Femur (tissue), 1 donor: ENCODE results near the gene ADAMTSL5.
"Not testable (repeated sequence)": the region's sequence is repeated elsewhere in the genome, so short reads cannot be mapped to it uniquely, and the experiment has no call there.

Experiments
- DNase-seq: peaks from one replicate; pipeline ENCODE4 v3.0.0-alpha.2; 2017

Gene ADAMTSL5

DNA sequence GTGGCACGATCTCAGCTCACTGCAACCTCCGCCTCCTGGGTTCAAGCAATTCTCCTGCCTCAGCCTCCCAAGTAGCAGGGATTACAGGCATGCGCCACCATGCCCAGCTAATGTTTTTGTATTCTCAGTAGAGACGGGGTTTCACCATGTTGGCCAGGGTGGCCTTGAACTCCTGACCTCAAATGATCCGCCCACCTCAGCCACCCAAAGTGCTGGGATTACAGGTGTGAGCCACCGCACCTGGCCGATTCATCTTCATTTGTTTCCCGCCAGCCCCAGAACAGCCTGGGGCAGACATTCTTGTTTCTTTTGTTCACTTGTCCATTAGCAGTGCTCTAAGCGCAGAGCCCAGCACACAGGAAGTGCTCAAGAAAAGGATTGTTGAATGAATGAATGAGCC, 35.8 kb downstream of the ADAMTSL5 start:
- not testable (repeated sequence) for DNase-seq

GRCh38 chr19:1475751-1476437, 36.9 kb downstream of the ADAMTSL5 start:
- DNase-seq: no peak

DNA sequence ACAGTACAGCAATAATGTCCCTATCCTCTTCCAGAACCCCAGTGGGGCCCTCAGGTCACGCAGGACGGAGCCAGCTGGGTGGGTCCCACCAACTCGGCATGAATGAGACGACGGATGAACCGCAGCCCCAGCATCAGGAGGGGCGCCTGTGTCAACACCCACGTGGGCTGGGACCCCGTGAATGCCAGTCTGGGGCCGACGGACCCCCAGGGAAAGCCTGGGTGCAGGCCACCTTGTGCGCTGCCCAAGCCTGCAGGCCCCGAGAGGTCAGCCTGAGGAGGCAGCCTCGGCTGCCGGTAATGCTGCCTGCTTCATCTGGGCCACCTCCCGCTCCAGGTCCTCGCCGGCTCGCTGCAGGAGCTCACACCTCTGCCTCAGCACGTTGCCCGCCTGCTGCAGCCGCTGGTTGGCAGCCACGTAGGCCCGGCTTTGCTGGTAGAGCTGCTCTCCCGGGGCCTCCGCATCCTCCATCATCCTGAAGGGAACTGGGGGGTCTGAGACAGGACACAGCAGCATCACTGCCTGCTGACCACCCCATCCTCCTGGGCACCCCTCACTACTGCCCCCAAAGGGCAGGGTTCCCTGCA, 38.0 kb downstream of the ADAMTSL5 start:
- no peak for DNase-seq

- no peak for DNase-seq
These were observed 38.6 kb downstream of the ADAMTSL5 start for GRCh38 chr19:1474011-1474764.

DNA sequence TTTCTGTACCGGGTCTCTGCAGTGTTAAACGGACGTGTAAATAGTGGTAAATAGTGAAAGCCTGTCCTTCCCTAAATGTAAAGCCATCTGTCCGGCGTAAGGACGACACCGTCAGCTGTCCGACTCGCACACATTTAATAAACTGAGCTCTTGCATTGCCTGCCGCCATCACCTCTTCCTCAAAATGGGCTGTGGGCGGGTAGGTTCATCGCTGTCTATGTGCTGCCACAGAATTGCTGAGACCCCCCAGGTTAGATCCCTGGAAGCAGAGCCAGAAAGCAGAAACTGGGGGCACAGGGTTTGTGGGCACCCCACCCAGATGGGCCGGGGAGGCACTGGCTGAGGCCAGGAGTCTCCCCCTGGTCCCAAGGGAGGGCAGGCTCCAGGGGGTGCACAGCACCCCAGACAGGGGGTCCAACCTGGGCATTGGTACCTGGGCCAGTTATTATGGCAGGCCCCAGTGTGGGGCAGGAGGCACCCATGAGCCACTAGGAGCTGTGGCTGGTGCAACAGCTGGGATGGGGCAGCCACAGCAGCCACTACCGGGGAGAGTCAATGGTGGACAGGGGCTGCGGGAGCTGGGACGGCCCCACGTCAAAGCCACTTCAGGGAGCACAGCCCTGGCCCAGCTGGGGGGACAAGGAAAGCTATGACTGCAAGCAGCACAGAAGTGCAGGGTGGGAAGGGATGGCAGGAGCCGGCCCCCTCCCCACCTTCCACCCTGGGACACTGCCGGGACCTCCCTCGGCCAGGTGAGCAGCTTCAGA, 39.6 kb downstream of the ADAMTSL5 start:
- no peak for DNase-seq

GRCh38 chr19:1472231-1473084, 40.4 kb downstream of the ADAMTSL5 start:
- DNase-seq: no peak

GRCh38 chr19:1471515-1472160, 41.2 kb downstream of the ADAMTSL5 start:
- DNase-seq: no peak

DNA sequence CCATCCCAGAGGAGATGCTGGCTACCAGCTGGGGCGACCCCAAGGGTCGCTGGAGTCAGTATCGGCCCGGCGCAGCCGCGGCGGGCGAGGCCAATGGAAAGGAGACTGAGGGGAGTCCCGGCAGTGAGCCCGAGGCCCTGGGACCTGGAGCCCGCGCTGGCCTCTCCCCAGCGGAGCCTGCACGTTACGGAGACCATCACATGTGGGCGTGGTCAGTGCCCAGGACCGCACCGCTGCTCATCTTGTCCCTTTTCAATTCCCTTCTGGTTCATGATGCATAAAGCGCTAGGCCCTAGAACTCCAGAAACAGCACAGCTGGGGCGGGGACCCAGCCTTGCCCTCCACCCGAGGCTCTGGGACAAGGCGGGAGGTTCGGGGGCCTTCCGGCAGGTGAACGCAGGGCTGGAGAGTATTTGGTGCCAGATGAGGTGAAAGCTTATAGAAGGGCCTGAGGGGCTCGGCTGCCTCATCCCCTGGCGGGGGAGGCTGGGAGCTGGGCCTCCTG, 41.8 kb downstream of the ADAMTSL5 start:
- no peak for DNase-seq

GRCh38 chr19:1470305-1471009, 42.4 kb downstream of the ADAMTSL5 start:
- DNase-seq: peak; percentile 75

GRCh38 chr19:1470055-1470304, 42.8 kb downstream of the ADAMTSL5 start:
- no peak for DNase-seq

DNA sequence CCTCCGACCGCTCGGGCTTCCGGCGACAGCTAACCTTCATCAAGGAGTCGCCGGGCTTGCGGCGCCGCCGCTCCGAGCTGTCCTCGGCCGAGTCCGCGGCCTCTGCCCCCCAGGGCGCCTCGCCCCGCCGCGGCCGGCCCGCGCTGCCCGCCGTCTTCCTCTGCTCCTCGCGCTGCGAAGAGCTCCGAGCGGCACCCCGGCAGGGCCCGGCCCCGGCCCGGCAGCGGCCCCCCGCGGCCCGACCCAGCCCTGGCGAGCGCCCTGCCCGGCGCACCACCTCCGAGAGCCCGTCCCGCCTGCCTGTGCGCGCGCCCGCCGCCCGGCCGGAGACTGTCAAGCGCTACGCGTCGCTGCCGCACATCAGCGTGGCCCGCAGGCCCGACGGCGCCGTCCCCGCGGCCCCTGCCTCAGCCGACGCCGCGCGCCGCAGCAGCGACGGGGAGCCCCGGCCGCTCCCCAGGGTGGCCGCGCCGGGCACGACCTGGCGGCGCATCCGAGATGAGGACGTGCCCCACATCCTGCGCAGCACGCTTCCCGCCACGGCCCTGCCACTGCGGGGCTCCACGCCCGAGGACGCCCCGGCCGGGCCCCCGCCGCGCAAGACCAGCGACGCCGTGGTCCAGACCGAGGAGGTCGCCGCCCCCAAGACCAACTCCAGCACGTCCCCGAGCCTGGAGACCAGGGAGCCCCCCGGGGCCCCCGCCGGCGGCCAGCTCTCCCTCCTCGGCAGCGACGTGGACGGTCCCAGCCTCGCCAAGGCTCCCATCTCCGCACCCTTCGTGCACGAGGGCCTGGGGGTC, 43.4 kb downstream of the ADAMTSL5 start:
- DNase-seq: no peak

- no peak for DNase-seq
These were observed 44.0 kb downstream of the ADAMTSL5 start for GRCh38 chr19:1468821-1469254.

DNA sequence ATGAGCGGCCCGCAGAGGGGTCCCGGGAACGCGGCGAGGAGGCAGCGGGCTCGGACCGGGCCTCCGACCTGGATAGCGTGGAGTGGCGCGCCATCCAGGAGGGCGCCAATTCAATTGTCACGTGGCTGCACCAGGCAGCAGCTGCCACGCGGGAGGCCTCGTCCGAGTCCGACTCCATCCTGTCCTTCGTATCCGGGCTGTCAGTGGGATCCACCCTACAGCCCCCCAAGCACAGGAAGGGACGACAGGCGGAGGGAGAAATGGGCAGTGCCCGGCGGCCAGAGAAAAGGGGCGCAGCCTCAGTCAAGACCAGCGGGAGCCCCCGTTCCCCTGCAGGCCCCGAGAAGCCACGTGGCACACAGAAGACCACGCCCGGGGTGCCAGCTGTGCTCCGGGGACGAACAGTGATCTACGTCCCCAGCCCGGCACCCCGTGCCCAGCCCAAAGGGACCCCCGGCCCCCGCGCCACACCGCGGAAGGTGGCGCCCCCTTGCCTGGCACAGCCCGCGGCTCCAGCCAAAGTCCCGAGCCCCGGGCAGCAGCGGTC, 44.5 kb downstream of the ADAMTSL5 start:
- DNase-seq: no peak

DNA sequence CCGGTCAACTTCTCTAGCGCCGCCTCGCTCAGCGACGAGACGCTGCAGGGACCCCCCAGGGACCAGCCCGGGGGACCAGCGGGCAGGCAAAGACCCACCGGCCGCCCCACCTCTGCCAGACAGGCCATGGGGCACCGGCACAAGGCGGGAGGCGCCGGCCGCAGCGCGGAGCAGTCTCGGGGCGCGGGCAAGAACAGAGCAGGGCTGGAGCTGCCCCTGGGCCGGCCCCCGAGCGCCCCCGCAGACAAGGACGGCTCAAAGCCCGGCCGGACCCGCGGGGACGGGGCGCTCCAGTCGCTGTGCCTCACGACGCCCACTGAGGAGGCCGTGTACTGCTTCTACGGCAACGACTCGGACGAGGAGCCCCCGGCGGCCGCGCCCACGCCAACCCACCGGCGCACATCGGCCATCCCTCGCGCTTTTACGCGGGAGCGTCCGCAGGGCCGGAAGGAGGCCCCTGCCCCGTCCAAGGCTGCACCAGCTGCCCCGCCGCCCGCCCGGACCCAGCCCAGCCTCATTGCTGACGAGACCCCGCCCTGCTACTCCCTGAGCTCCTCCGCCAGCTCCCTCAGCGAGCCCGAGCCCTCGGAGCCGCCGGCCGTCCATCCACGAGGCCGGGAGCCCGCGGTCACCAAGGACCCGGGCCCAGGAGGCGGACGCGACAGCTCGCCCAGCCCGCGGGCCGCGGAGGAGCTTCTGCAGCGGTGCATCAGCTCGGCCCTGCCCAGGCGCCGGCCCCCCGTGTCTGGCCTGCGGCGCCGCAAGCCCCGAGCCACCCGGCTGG, 45.1 kb downstream of the ADAMTSL5 start:
- no peak for DNase-seq

GRCh38 chr19:1467215-1467489, 45.7 kb downstream of the ADAMTSL5 start:
- DNase-seq: no peak

DNA sequence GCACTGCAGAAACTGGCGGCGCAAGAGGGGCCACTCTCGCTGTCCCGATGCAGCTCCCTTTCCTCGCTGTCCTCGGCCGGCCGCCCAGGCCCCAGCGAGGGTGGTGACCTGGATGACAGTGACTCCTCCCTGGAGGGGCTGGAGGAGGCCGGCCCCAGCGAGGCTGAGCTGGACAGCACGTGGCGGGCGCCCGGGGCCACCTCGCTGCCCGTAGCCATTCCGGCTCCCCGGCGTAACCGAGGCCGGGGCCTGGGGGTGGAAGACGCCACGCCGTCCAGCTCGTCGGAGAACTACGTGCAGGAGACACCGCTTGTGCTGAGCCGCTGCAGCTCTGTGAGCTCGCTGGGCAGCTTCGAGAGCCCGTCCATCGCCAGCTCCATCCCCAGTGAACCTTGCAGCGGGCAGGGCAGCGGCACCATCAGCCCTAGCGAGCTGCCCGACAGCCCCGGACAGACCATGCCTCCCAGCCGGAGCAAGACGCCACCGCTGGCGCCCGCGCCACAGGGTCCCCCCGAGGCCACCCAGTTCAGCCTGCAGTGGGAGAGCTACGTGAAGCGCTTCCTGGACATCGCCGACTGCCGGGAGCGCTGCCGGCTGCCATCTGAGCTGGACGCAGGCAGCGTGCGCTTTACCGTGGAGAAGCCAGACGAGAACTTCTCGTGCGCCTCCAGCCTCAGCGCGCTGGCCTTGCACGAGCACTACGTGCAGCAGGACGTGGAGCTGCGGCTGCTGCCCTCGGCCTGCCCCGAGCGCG, 46.2 kb downstream of the ADAMTSL5 start:
- DNase-seq: no peak

DNA sequence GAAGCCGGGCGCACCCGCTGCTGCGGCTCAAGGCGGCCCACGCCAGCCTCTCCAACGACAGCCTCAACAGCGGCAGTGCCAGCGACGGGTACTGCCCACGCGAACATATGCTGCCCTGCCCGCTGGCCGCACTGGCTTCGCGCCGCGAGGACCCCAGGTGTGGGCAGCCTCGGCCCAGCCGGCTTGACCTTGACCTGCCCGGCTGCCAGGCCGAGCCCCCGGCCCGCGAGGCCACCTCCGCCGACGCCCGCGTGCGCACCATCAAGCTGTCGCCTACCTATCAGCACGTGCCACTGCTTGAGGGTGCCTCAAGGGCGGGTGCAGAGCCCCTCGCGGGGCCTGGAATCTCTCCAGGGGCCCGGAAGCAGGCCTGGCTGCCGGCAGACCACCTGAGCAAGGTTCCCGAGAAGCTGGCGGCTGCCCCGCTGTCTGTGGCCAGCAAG, 46.8 kb downstream of the ADAMTSL5 start:
- no peak for DNase-seq

DNA sequence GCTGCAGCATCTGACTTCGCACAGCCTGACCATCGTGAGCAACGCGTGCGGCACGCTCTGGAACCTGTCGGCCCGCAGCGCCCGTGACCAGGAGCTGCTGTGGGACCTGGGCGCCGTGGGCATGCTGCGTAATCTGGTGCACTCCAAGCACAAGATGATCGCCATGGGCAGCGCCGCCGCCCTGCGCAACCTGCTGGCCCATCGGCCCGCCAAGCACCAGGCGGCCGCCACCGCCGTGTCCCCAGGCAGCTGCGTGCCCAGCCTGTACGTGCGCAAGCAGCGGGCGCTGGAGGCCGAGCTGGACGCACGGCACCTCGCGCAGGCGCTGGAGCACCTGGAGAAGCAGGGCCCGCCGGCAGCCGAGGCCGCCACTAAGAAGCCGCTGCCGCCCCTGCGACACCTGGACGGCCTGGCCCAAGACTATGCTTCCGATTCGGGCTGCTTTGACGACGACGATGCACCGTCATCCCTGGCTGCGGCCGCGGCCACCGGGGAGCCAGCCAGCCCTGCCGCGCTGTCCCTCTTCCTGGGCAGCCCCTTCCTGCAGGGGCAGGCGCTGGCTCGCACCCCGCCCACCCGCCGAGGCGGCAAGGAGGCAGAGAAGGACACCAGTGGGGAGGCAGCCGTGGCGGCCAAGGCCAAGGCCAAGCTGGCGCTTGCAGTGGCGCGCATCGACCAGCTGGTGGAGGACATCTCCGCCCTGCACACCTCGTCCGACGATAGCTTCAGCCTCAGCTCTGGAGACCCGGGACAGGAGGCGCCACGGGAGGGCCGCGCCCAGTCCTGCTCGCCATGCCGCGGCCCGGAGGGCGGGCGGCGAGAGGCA, 47.4 kb downstream of the ADAMTSL5 start:
- no peak for DNase-seq
